GM12892 (cell line): ENCODE results near the gene ASCC1.

Source experiments
- POLR2A ChIP-seq: IDR thresholded peaks from 2 replicates; pipeline ENCODE4 v1.6.1; 2011; ENCODE audit warnings: low read depth, low read length, control low read depth
- POLR2AphosphoS5 ChIP-seq: IDR thresholded peaks from 2 replicates; pipeline ENCODE4 v1.6.1; 2011; ENCODE audit warnings: low read depth, low read length, control low read depth
- TAF1 ChIP-seq: IDR thresholded peaks from 2 replicates; pipeline ENCODE4 v1.6.1; 2011; ENCODE audit warnings: low read depth, mild to moderate bottlenecking, control low read depth, low read length, borderline replicate concordance

DNA sequence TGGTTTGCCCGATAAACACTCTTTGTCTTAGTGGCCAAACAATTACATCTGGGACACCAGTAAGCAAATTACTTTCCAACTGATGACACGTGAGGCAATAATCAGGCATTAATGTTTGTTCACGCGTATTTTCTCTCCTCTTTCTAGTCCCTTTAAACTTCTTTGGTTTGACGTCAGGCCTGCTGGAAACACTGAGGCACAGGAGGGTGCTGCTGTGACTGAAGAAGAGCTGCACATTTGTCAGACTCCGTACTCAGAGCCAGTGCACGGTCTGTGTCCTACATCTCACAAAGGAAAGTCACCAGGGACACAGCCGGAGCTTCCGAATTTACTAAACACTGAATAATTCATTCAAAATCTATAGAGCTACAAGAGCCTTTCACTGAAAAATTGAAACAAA, 57.9 kb downstream of the ASCC1 start:
- no peak for TF ChIP-seq POLR2A
- no peak for TF ChIP-seq POLR2AphosphoS5
- no peak for TF ChIP-seq TAF1
